Measurements from ENCODE around the gene TRABD2B. TPM values are rescaled to one million over a fixed set of nuclear protein-coding genes. Genes with fewer than 3 reads are reported as not detected.

TRABD2B gene
- total RNA-seq, 1 donor from 2014 or later = 0.89 TPM

GRCh38 chr1:47875831-47876586, 121.2 kb downstream of the TRABD2B start:
- Histone ChIP-seq H3K9ac (ENCODE audit: low read length) (no peak overlapping the region), H3K36me3 (ENCODE audit: insufficient read depth, low read length) (no peaks in the 10 kb centered on the region), H2AFZ (ENCODE audit: low read depth, low read length) (no peak overlapping the region), H3K4me2 (ENCODE audit: low read length) (no peak overlapping the region), H3K4me1 (ENCODE audit: insufficient read depth, low read length) (no peaks in the 10 kb centered on the region), H3K79me2 (ENCODE audit: insufficient read depth, low read length) (no peaks in the 10 kb centered on the region), H3K9me3 (ENCODE audit: insufficient read depth, low read depth, low read length) (no peaks in the 10 kb centered on the region), H3K27ac (ENCODE audit: low read depth, low read length) (no peak overlapping the region), H4K20me1 (ENCODE audit: insufficient read depth, low read length) (no peaks in the 10 kb centered on the region), H3K27me3 (ENCODE audit: insufficient read depth, low read length) (peaks cover 5% of the 10 kb centered on the region), H3K4me3 (ENCODE audit: insufficient read depth, low read depth, low read length) (no peak overlapping the region)
- DNase-seq (ENCODE audit: low read depth) = no peak
- FAIRE-seq = no peak
- H3K9me3 Mint-ChIP-seq (ENCODE audit: unreplicated experiment) = no peaks in the 10 kb centered on the region
- peaks cover 30% of the 10 kb centered on the region for H3K4me1 Mint-ChIP-seq (ENCODE audit: low read depth, unreplicated experiment)
- H3K36me3 Mint-ChIP-seq (ENCODE audit: low read depth, unreplicated experiment) = peaks cover 2% of the 10 kb centered on the region
- peaks cover 2% of the 10 kb centered on the region for H3K27me3 Mint-ChIP-seq (ENCODE audit: low read depth, unreplicated experiment)
- TF ChIP-seq EZH2 (IDR thresholded peaks at IDR 0.05; ENCODE audit: insufficient read depth, low read length) = no peak
- no peak for TF ChIP-seq CTCF (IDR thresholded peaks at IDR 0.05; ENCODE audit: insufficient read depth, low read depth, low read length)
- peak overlapping the region; percentile 79 for H3K27ac Mint-ChIP-seq (ENCODE audit: unreplicated experiment)
- no peak overlapping the region for H3K4me3 Mint-ChIP-seq (ENCODE audit: unreplicated experiment)

- H3K9me3 ChIP-seq (ENCODE audit: insufficient read depth, low read depth, low read length) = no peaks in the 10 kb centered on the region
- TF ChIP-seq CTCF (IDR thresholded peaks at IDR 0.05; ENCODE audit: insufficient read depth, low read depth, low read length) (no peak), EZH2 (IDR thresholded peaks at IDR 0.05; ENCODE audit: insufficient read depth, low read length) (no peak)
- DNase-seq (ENCODE audit: low read depth) = no peak
- no peaks in the 10 kb centered on the region for H3K4me1 ChIP-seq (ENCODE audit: insufficient read depth, low read length)
- H4K20me1 ChIP-seq (ENCODE audit: insufficient read depth, low read length) = no peaks in the 10 kb centered on the region
- no peak overlapping the region for H3K4me2 ChIP-seq (ENCODE audit: low read length)
- no peak overlapping the region for H3K9ac ChIP-seq (ENCODE audit: low read length)
- H3K4me3 ChIP-seq (ENCODE audit: insufficient read depth, low read depth, low read length) = no peak overlapping the region
- Mint-ChIP-seq H3K9me3 (ENCODE audit: unreplicated experiment) (no peaks in the 10 kb centered on the region), H3K4me3 (ENCODE audit: unreplicated experiment) (no peak overlapping the region), H3K27ac (ENCODE audit: unreplicated experiment) (no peak overlapping the region), H3K36me3 (ENCODE audit: low read depth, unreplicated experiment) (peaks cover 2% of the 10 kb centered on the region), H3K4me1 (ENCODE audit: low read depth, unreplicated experiment) (peaks cover 36% of the 10 kb centered on the region), H3K27me3 (ENCODE audit: low read depth, unreplicated experiment) (peaks cover 2% of the 10 kb centered on the region)
- no peak overlapping the region for H2AFZ ChIP-seq (ENCODE audit: low read depth, low read length)
- H3K36me3 ChIP-seq (ENCODE audit: insufficient read depth, low read length) = no peaks in the 10 kb centered on the region
- no peak overlapping the region for H3K27ac ChIP-seq (ENCODE audit: low read depth, low read length)
- H3K27me3 ChIP-seq (ENCODE audit: insufficient read depth, low read length) = peaks cover 5% of the 10 kb centered on the region
- H3K79me2 ChIP-seq (ENCODE audit: insufficient read depth, low read length) = no peaks in the 10 kb centered on the region
- no peak for FAIRE-seq
Measured at GRCh38 chr1:47875036-47875435, 122.1 kb downstream of the TRABD2B start.

GRCh38 chr1:47873337-47873736, 123.8 kb downstream of the TRABD2B start:
- Mint-ChIP-seq H3K4me3 (ENCODE audit: unreplicated experiment) (no peak overlapping the region), H3K9me3 (ENCODE audit: unreplicated experiment) (no peaks in the 10 kb centered on the region), H3K27ac (ENCODE audit: unreplicated experiment) (no peak overlapping the region), H3K4me1 (ENCODE audit: low read depth, unreplicated experiment) (peaks cover 36% of the 10 kb centered on the region), H3K27me3 (ENCODE audit: low read depth, unreplicated experiment) (peaks cover 9% of the 10 kb centered on the region), H3K36me3 (ENCODE audit: low read depth, unreplicated experiment) (peaks cover 2% of the 10 kb centered on the region)
- H3K4me2 ChIP-seq (ENCODE audit: low read length) = no peak overlapping the region
- H3K9me3 ChIP-seq (ENCODE audit: insufficient read depth, low read depth, low read length) = no peaks in the 10 kb centered on the region
- no peak overlapping the region for H3K4me3 ChIP-seq (ENCODE audit: insufficient read depth, low read depth, low read length)
- no peaks in the 10 kb centered on the region for H3K79me2 ChIP-seq (ENCODE audit: insufficient read depth, low read length)
- no peak overlapping the region for H2AFZ ChIP-seq (ENCODE audit: low read depth, low read length)
- no peaks in the 10 kb centered on the region for H3K36me3 ChIP-seq (ENCODE audit: insufficient read depth, low read length)
- H3K9ac ChIP-seq (ENCODE audit: low read length) = no peak overlapping the region
- no peaks in the 10 kb centered on the region for H3K4me1 ChIP-seq (ENCODE audit: insufficient read depth, low read length)
- no peaks in the 10 kb centered on the region for H4K20me1 ChIP-seq (ENCODE audit: insufficient read depth, low read length)
- DNase-seq (ENCODE audit: low read depth) = no peak
- TF ChIP-seq CTCF (IDR thresholded peaks at IDR 0.05; ENCODE audit: insufficient read depth, low read depth, low read length) (no peak), EZH2 (IDR thresholded peaks at IDR 0.05; ENCODE audit: insufficient read depth, low read length) (no peak)
- no peak for FAIRE-seq
- H3K27ac ChIP-seq (ENCODE audit: low read depth, low read length) = no peak overlapping the region
- H3K27me3 ChIP-seq (ENCODE audit: insufficient read depth, low read length) = peaks cover 5% of the 10 kb centered on the region
